ENCODE data around the gene FAM25G.

Gene FAM25G

GRCh38 chr10:47449102-47449978 lies 42.2 kb downstream of the FAM25G start:
- DNase-seq, result peak in 8 of 56 donors; percentile 11 to 36 (median 24)

GRCh38 chr10:47447705-47448104 lies 43.8 kb downstream of the FAM25G start:
- DNase-seq, result no peak

- no peak for DNase-seq
These were observed 44.3 kb downstream of the FAM25G start for GRCh38 chr10:47447209-47447608.

GRCh38 chr10:47445720-47446119 lies 45.8 kb downstream of the FAM25G start:
- DNase-seq, result no peak

- DNase-seq, result no peak
These were observed 47.5 kb downstream of the FAM25G start for GRCh38 chr10:47444047-47444446.

GRCh38 chr10:47443145-47443544 lies 48.4 kb downstream of the FAM25G start:
- no peak for DNase-seq

- no peak for DNase-seq
These were observed 49.1 kb downstream of the FAM25G start for GRCh38 chr10:47442351-47442750.

- DNase-seq, result no peak
These were observed 49.6 kb downstream of the FAM25G start for GRCh38 chr10:47441938-47442337.

- no peak for DNase-seq
These were observed 51.3 kb downstream of the FAM25G start for GRCh38 chr10:47440207-47440606.

GRCh38 chr10:47438857-47439474 lies 52.5 kb downstream of the FAM25G start:
- peak in 1 of 56 donors; percentile 5 for DNase-seq

Measured in amygdala (tissue), 56 donors.